HepG2 (cell line): ENCODE data around the gene TREX2.

ENCODE experiments used
- ELF4 ChIP-seq: sonication (generic); formaldehyde crosslinking; IDR thresholded peaks from 2 replicates; pipeline ENCODE4 v1.5.0; 2020; ENCODE audit warnings: missing genetic modification reagents, mild to moderate bottlenecking, moderate library complexity, borderline replicate concordance
- EP300 ChIP-seq, 3 experiments: sonication (generic) in 1 of 3; formaldehyde crosslinking in 1 of 3; IDR thresholded peaks; 2 replicates each; pipeline versions ENCODE4 v1.5.1 to v1.6.1; 2011 to 2020; ENCODE audit warnings: low read depth in 2 of 3, low read length in 2 of 3, borderline replicate concordance in 1 of 3, improper control_type of control experiment in 1 of 3, mild to moderate bottlenecking in 1 of 3, missing genetic modification reagents in 1 of 3, moderate library complexity in 1 of 3
- RAD21 ChIP-seq: fragments of 450-650 bp; formaldehyde crosslinking; IDR thresholded peaks from 2 replicates; pipeline ENCODE4 v1.5.0; 2020; ENCODE audit warnings: mild to moderate bottlenecking
- RBFOX2 ChIP-seq: fragments of 200-400 bp; formaldehyde crosslinking; IDR thresholded peaks from 2 replicates; pipeline ENCODE4 v1.6.1; 2017; ENCODE audit warnings: low read depth, mild to moderate bottlenecking, low read length
- SOX6 ChIP-seq, 2 experiments: fragments of 450-650 bp in 1 of 2; sonication (generic) in 1 of 2; formaldehyde crosslinking in 1 of 2; IDR thresholded peaks; 2 replicates each; pipeline versions ENCODE4 v1.4.0 to v1.6.1; 2017 to 2020; ENCODE audit warnings: antibody characterized with exemption in 1 of 2, mild to moderate bottlenecking in 1 of 2, missing genetic modification reagents in 1 of 2
- SUZ12 ChIP-seq: fragments of 150-350 bp; IDR thresholded peaks from 2 replicates; pipeline ENCODE4 v1.6.1; 2014; ENCODE audit warnings: low read depth, low read length
- TAF1 ChIP-seq: sonication (generic); formaldehyde crosslinking; IDR thresholded peaks from 2 replicates; pipeline ENCODE4 v1.4.0; 2020; ENCODE audit warnings: missing genetic modification reagents
- TCF12 ChIP-seq, 2 experiments: fragments of 450-650 bp in 1 of 2; sonication (generic) in 1 of 2; formaldehyde crosslinking in 1 of 2; IDR thresholded peaks; 2 replicates each; pipeline versions ENCODE4 v1.6.1 to v1.8.0; 2017 to 2022; ENCODE audit warnings: antibody characterized with exemption in 1 of 2, mild to moderate bottlenecking in 1 of 2, missing genetic modification reagents in 1 of 2, moderate library complexity in 1 of 2
- TF ChIP-seq, protein P1 (sequence below): sonication (generic); formaldehyde crosslinking; IDR thresholded peaks from 2 replicates; pipeline ENCODE4 v1.4.0; 2020; ENCODE audit warnings: missing genetic modification reagents
- TF ChIP-seq, protein P2 (sequence below): sonication (generic); formaldehyde crosslinking; IDR thresholded peaks from 2 replicates; pipeline ENCODE4 v1.8.0; 2022; ENCODE audit warnings: missing genetic modification reagents, mild to moderate bottlenecking, moderate library complexity, borderline replicate concordance
- TF ChIP-seq, protein P3 (sequence below): sonication (generic); formaldehyde crosslinking; IDR thresholded peaks from 2 replicates; pipeline ENCODE4 v1.4.0; 2020; ENCODE audit warnings: mild to moderate bottlenecking, missing genetic modification reagents

DNA sequence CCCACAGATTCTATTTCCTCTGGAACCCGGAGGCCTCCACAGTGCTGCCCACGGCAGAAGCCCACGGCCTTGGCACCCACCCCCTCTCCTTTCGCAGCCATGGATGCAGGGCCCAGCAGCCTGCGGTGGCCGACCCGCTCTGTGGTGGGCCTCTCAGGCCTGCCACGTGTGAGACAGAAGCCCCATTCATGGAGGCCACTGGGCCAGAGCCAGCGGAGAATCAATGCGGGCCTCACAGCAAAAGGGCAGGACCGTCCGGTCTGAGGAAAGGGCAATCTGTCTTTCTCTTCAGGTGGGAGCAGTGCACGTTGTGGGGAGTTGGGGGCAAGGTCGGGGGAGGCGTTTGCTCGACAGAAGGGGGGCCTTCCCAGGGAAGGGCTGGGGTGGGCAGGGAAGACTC lies 32.9 kb upstream of the TREX2 start:
- TF ChIP-seq TAF1 (no peak), TCF12 (IDR thresholded peaks at IDR 0.05) (no peak), TCF12 (CRISPR knock-in tag; IDR thresholded peaks at IDR 0.05) (no peak), SUZ12 (no peak), EP300 (IDR thresholded peaks at IDR 0.05; ENCODE audit: low read depth in 2 of 2, low read length in 2 of 2) (no peak), EP300 (CRISPR knock-in tag; IDR thresholded peaks at IDR 0.05; ENCODE audit: borderline replicate concordance) (no peak), SOX6 (IDR thresholded peaks at IDR 0.05) (no peak), SOX6 (CRISPR knock-in tag; IDR thresholded peaks at IDR 0.05) (no peak), ELF4 (CRISPR knock-in tag) (no peak), RAD21 (CRISPR knock-in tag) (no peak), RBFOX2 (no peak)
- TF ChIP-seq, protein P1, sequence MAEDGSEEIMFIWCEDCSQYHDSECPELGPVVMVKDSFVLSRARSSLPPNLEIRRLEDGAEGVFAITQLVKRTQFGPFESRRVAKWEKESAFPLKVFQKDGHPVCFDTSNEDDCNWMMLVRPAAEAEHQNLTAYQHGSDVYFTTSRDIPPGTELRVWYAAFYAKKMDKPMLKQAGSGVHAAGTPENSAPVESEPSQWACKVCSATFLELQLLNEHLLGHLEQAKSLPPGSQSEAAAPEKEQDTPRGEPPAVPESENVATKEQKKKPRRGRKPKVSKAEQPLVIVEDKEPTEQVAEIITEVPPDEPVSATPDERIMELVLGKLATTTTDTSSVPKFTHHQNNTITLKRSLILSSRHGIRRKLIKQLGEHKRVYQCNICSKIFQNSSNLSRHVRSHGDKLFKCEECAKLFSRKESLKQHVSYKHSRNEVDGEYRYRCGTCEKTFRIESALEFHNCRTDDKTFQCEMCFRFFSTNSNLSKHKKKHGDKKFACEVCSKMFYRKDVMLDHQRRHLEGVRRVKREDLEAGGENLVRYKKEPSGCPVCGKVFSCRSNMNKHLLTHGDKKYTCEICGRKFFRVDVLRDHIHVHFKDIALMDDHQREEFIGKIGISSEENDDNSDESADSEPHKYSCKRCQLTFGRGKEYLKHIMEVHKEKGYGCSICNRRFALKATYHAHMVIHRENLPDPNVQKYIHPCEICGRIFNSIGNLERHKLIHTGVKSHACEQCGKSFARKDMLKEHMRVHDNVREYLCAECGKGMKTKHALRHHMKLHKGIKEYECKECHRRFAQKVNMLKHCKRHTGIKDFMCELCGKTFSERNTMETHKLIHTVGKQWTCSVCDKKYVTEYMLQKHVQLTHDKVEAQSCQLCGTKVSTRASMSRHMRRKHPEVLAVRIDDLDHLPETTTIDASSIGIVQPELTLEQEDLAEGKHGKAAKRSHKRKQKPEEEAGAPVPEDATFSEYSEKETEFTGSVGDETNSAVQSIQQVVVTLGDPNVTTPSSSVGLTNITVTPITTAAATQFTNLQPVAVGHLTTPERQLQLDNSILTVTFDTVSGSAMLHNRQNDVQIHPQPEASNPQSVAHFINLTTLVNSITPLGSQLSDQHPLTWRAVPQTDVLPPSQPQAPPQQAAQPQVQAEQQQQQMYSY (CRISPR knock-in tag), result no peak
- TF ChIP-seq, protein P2, sequence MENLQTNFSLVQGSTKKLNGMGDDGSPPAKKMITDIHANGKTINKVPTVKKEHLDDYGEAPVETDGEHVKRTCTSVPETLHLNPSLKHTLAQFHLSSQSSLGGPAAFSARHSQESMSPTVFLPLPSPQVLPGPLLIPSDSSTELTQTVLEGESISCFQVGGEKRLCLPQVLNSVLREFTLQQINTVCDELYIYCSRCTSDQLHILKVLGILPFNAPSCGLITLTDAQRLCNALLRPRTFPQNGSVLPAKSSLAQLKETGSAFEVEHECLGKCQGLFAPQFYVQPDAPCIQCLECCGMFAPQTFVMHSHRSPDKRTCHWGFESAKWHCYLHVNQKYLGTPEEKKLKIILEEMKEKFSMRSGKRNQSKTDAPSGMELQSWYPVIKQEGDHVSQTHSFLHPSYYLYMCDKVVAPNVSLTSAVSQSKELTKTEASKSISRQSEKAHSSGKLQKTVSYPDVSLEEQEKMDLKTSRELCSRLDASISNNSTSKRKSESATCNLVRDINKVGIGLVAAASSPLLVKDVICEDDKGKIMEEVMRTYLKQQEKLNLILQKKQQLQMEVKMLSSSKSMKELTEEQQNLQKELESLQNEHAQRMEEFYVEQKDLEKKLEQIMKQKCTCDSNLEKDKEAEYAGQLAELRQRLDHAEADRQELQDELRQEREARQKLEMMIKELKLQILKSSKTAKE (CRISPR knock-in tag), result no peak
- TF ChIP-seq, protein P3, sequence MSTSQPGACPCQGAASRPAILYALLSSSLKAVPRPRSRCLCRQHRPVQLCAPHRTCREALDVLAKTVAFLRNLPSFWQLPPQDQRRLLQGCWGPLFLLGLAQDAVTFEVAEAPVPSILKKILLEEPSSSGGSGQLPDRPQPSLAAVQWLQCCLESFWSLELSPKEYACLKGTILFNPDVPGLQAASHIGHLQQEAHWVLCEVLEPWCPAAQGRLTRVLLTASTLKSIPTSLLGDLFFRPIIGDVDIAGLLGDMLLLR (CRISPR knock-in tag), result no peak
